ENCODE results near the gene CENPO. TPM values are rescaled to one million over a fixed set of nuclear protein-coding genes. Genes with fewer than 3 reads are reported as not detected.

CENPO gene
- total and polyA plus RNA-seq, 2 of the 4 experiments (the other 2 are of a cell fraction), result 20.1 to 27.2 TPM

GRCh38 chr2:24787532-24787931, 5.7 kb upstream of the CENPO start:
- intact Hi-C loops (cut with micrococcal nuclease), result no loop called here
- H3K27me3 ChIP-seq (ENCODE audit: control insufficient read depth, insufficient read depth, low read length), result no peaks in the 10 kb centered on the region
- no peaks in the 10 kb centered on the region for H3K36me3 ChIP-seq (ENCODE audit: control insufficient read depth, insufficient read depth, low read length)
- WGBS, 2 experiments (ENCODE audit: extremely low coverage in 2 of 2, insufficient read length in 1 of 2), result 100% methylated on average over 2 of the region's 2 CpGs; no CpG with 5 or more reads in 1 of the 2 experiments
- ATAC-seq (ENCODE audit: low read depth) (no peak), DNase-seq (no peak)
- no peak overlapping the region for H2BK20ac ChIP-seq (ENCODE audit: low read depth, low read length)
- H2AK9ac ChIP-seq (replicated peaks; ENCODE audit: low read depth, low read length, poor library complexity), result no peak overlapping the region
- no peak overlapping the region for H3K4me2 ChIP-seq (ENCODE audit: low read depth, low read length)
- peaks cover 10% of the 10 kb centered on the region in 2 experiments; a peak in 2 of 4 replicates for H3K79me1 ChIP-seq (ENCODE audit: low read depth in 1 of 2, low read length in 2 of 2)
- H3K27ac ChIP-seq (ENCODE audit: insufficient read depth, low read length), result no peak overlapping the region
- POLR2A ChIA-PET (ENCODE audit: unreplicated experiment), result no interaction called here
- no peak overlapping the region for H2BK15ac ChIP-seq (ENCODE audit: low read depth, low read length)
- H4K8ac ChIP-seq (ENCODE audit: low read depth in 2 of 2, low read length in 2 of 2), result no peak overlapping the region
- dilution Hi-C loops (cut with HindIII; ENCODE audit: low sequenced_read_pairs, unreplicated experiment), result no loop called here
- no peaks in the 10 kb centered on the region; the same call in 1 of the 2 replicates for H3K9me3 ChIP-seq (ENCODE audit: control insufficient read depth, insufficient read depth, low read length)
- H2BK120ac ChIP-seq (ENCODE audit: low read depth, low read length), result no peak overlapping the region
- no peak overlapping the region for H2AFZ ChIP-seq (replicated peaks; ENCODE audit: low read length, poor library complexity)
- H3K9me1 ChIP-seq (ENCODE audit: insufficient read depth, low read length), result no peaks in the 10 kb centered on the region
- no peak overlapping the region for H4K91ac ChIP-seq (ENCODE audit: insufficient read depth, low read depth, low read length)
- no peak overlapping the region for H3K14ac ChIP-seq (replicated peaks; ENCODE audit: low read depth, low read length)
- in situ Hi-C loops (cut with MboI; ENCODE audit: low sequenced_read_pairs), result no loop called here
- TF ChIP-seq RFX5 (IDR thresholded peaks at IDR 0.05; ENCODE audit: low read depth, low read length), result no peak
- no peak for TF ChIP-seq USF2 (IDR thresholded peaks at IDR 0.05; ENCODE audit: low read depth, low read length)
- no peak for TF ChIP-seq SMC3 (IDR thresholded peaks at IDR 0.05; ENCODE audit: low read depth, low read length)
- TF ChIP-seq MAZ (IDR thresholded peaks at IDR 0.05; ENCODE audit: borderline replicate concordance, low read depth, low read length), result no peak
- no peak for TF ChIP-seq FOS (IDR thresholded peaks at IDR 0.05; ENCODE audit: low read depth, low read length)
- no peak for TF ChIP-seq CHD1 (IDR thresholded peaks at IDR 0.05; ENCODE audit: low read depth, low read length)
- no peak for TF ChIP-seq RCOR1 (IDR thresholded peaks at IDR 0.05; ENCODE audit: insufficient replicate concordance, low read length)
- no peak for TF ChIP-seq POLR2A (IDR thresholded peaks at IDR 0.05; ENCODE audit: low read depth, low read length)
- TF ChIP-seq, protein P1, sequence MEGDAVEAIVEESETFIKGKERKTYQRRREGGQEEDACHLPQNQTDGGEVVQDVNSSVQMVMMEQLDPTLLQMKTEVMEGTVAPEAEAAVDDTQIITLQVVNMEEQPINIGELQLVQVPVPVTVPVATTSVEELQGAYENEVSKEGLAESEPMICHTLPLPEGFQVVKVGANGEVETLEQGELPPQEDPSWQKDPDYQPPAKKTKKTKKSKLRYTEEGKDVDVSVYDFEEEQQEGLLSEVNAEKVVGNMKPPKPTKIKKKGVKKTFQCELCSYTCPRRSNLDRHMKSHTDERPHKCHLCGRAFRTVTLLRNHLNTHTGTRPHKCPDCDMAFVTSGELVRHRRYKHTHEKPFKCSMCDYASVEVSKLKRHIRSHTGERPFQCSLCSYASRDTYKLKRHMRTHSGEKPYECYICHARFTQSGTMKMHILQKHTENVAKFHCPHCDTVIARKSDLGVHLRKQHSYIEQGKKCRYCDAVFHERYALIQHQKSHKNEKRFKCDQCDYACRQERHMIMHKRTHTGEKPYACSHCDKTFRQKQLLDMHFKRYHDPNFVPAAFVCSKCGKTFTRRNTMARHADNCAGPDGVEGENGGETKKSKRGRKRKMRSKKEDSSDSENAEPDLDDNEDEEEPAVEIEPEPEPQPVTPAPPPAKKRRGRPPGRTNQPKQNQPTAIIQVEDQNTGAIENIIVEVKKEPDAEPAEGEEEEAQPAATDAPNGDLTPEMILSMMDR (conservative IDR thresholded peaks at IDR 0.05; ENCODE audit: low read depth, low read length), result no peak
- no peak for TF ChIP-seq MAFK (IDR thresholded peaks at IDR 0.05; ENCODE audit: low read depth, low read length)
- no peak for TF ChIP-seq MXI1 (IDR thresholded peaks at IDR 0.05; ENCODE audit: borderline replicate concordance, low read depth, low read length)
- no peak for TF ChIP-seq RAD21 (IDR thresholded peaks at IDR 0.05; ENCODE audit: low read length)
- TF ChIP-seq, protein P2, sequence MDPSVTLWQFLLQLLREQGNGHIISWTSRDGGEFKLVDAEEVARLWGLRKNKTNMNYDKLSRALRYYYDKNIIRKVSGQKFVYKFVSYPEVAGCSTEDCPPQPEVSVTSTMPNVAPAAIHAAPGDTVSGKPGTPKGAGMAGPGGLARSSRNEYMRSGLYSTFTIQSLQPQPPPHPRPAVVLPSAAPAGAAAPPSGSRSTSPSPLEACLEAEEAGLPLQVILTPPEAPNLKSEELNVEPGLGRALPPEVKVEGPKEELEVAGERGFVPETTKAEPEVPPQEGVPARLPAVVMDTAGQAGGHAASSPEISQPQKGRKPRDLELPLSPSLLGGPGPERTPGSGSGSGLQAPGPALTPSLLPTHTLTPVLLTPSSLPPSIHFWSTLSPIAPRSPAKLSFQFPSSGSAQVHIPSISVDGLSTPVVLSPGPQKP (IDR thresholded peaks at IDR 0.05; ENCODE audit: borderline replicate concordance, low read depth, low read length), result no peak
- TF ChIP-seq BHLHE40 (IDR thresholded peaks at IDR 0.05; ENCODE audit: low read depth, low read length), result no peak
- no peak for TF ChIP-seq CEBPB (IDR thresholded peaks at IDR 0.05; ENCODE audit: low read depth, low read length)
- TF ChIP-seq NFE2L2 (IDR thresholded peaks at IDR 0.05; ENCODE audit: low read depth, low read length), result no peak
- no peaks in the 10 kb centered on the region for H3K4me1 ChIP-seq (ENCODE audit: control insufficient read depth, insufficient read depth, low read length)
- H3K4me3 ChIP-seq (ENCODE audit: insufficient read depth, low read depth, low read length), result no peak overlapping the region
- no peak overlapping the region for H4K5ac ChIP-seq (ENCODE audit: low read depth, low read length)
- H3K4ac ChIP-seq (ENCODE audit: low read depth, low read length), result no peak overlapping the region
- no peaks in the 10 kb centered on the region for H4K20me1 ChIP-seq (ENCODE audit: insufficient read depth, low read length)
- no peak overlapping the region for H3K23ac ChIP-seq (ENCODE audit: low read depth, low read length)
- CTCF ChIA-PET, result no interaction called here
- no TSS peak for BruUV-seq (replicated peaks)
- no peak overlapping the region for H3K18ac ChIP-seq (ENCODE audit: low read depth, low read length)
- no peak overlapping the region for H2AK5ac ChIP-seq (ENCODE audit: low read depth, low read length)
- no peak overlapping the region for H2BK5ac ChIP-seq (ENCODE audit: low read depth, low read length, poor library complexity, severe bottlenecking)
- no peak overlapping the region for H3K56ac ChIP-seq (ENCODE audit: extremely low read depth, insufficient read depth, low read length)
- H3K9ac ChIP-seq (ENCODE audit: low read depth, low read length), result no peak overlapping the region
